ENCODE measurements around the gene LCN2. TPM values are rescaled to one million over a fixed set of nuclear protein-coding genes. Genes with fewer than 3 reads are reported as not detected.

The LCN2 gene
- total RNA-seq, 1 experiment from 2014 or later = 153 TPM

DNA sequence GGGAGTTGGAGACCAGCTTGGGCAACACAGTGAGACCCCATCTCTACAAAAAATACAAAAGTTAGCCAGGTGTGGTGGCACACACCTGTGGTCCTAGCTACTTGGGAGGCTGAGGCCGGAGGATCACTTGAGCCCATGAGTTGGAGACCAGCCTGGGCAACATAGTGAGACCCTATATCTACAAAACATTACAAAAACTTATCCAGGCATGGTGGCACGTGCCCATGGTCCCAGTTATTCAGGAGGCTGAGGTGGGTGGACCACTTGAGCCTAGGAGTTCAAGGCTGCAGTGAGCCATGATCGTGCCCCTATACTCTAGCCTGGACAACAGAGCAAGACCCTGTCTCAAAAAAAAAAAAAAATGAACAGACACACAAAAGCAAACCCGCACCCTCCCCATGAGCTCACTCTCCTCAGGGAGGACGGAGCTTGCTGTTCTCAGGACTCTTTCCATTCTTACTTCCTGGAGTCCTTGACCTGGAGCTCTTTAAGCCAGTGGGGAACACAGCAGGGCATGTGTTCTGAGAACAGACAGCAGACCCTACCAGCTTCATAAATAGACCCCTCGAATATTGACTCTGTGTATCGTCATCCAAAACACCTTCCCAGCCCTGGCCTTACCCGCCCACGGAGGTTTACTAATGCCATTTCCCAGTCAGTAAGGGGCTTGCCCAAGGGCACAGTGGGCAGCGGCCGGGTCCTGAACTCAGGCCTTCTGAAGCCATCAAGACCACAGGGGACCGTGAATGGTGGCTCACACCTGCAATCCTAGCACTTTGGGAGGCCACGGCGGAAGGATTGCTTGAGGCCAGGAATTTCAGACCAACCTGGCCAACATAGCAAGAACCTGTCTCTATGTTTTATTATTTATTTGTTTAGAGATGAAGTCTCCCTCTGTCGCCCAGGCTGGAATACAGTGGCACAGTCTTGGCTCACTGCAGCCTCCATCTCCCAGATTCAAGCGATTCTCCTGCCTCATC lies 32.9 kb upstream of the LCN2 start:
- BruUV-seq (replicated peaks) = no TSS peak
- H4K20me1 ChIP-seq (ENCODE audit: low read length) = no peaks in the 10 kb centered on the region
- no peak for ATAC-seq
- no peak overlapping the region for H3K4me2 ChIP-seq (ENCODE audit: low read length)
- H2AFZ ChIP-seq (ENCODE audit: low read length) = no peak overlapping the region
- intact Hi-C loops (cut with micrococcal nuclease) = no loop called here
- peaks cover 3% of the 10 kb centered on the region; the same call in 1 of the 2 replicates for H3K36me3 ChIP-seq (ENCODE audit: low read depth, low read length)
- H3K9me3 ChIP-seq (ENCODE audit: low read length) = no peaks in the 10 kb centered on the region
- no peaks in the 10 kb centered on the region for H3K9me2 ChIP-seq (replicated peaks; ENCODE audit: low read length)
- H3K9ac ChIP-seq (ENCODE audit: low read length) = no peak overlapping the region
- H3K4me3 ChIP-seq (ENCODE audit: low read length) = no peak overlapping the region
- DNase-seq = no peak
- POLR2A ChIA-PET (ENCODE audit: unreplicated experiment) = interaction anchor here (0.6 kb wide), 1 partner anchor 161 kb away, joined by 3 read pairs; no protein-coding TSS in a partner anchor
- no peak for TF ChIP-seq EZH2phosphoT487 (IDR thresholded peaks at IDR 0.05; ENCODE audit: borderline replicate concordance, low read length)
- TF ChIP-seq, protein P1, sequence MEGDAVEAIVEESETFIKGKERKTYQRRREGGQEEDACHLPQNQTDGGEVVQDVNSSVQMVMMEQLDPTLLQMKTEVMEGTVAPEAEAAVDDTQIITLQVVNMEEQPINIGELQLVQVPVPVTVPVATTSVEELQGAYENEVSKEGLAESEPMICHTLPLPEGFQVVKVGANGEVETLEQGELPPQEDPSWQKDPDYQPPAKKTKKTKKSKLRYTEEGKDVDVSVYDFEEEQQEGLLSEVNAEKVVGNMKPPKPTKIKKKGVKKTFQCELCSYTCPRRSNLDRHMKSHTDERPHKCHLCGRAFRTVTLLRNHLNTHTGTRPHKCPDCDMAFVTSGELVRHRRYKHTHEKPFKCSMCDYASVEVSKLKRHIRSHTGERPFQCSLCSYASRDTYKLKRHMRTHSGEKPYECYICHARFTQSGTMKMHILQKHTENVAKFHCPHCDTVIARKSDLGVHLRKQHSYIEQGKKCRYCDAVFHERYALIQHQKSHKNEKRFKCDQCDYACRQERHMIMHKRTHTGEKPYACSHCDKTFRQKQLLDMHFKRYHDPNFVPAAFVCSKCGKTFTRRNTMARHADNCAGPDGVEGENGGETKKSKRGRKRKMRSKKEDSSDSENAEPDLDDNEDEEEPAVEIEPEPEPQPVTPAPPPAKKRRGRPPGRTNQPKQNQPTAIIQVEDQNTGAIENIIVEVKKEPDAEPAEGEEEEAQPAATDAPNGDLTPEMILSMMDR (conservative IDR thresholded peaks at IDR 0.05; ENCODE audit: low read depth, low read length) = no peak
- H3K79me2 ChIP-seq (ENCODE audit: low read length) = no peaks in the 10 kb centered on the region
- no peaks in the 10 kb centered on the region for H3K27me3 ChIP-seq (ENCODE audit: low read length)
- H3K27ac ChIP-seq (ENCODE audit: low read length) = no peak overlapping the region
- H3K4me1 ChIP-seq (ENCODE audit: insufficient read depth, low read length) = peaks cover 6% of the 10 kb centered on the region
- no peaks in the 10 kb centered on the region for H3F3A ChIP-seq (ENCODE audit: low read length, unreplicated experiment)
- CTCF ChIA-PET = interaction anchor here (0.6 kb wide), 1 partner anchor 36 kb away, joined by 3 read pairs; no protein-coding TSS in a partner anchor

DNA sequence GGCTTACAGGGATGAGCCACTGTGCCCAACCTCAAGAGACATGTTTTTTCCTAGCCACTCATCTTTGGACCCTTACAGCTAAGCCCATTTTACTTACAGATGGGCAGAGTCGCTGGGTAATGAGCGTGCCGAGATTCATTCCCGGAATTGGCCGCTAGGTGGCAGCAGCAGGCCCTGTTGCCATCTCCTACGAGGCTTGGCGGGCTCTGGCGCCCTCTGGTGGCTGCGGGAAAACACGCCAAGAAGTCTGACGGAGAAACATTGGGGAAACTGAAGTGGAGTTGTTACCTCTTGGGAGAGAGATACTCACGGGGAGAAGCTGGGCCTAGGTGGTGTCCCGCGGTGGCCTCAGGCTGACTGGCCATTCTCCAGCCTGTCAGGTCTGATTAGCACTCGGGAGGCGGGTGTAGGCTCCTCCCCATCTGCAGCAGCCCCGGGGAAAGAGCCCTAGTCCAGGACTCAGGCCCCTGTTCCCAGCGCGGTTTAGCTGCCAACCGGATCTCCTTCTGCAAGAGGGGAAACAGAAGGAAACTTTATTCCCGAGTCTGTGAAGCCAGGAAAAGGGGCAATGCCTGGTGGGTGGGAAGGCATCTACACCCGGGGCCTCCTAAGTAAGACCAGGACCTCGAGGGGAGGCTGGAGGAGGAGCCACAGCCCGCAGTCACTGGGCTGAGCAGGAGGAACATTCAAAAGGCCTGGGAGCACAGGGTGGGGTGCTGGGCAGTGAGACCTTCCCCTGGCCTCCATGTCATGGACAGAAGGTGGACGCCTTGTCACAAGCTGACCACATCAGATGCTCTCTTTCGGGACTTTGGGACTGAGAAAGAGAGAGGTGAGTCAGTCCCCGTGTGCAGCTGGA lies 31.4 kb upstream of the LCN2 start:
- Histone ChIP-seq H3F3A (ENCODE audit: low read length, unreplicated experiment) (no peaks in the 10 kb centered on the region), H2AFZ (ENCODE audit: low read length) (no peak overlapping the region), H3K27ac (ENCODE audit: low read length) (peak overlapping the region; percentile 35; the same call in 1 of the 2 replicates), H3K4me2 (ENCODE audit: low read length) (peak overlapping the region; percentile 64), H3K9me3 (ENCODE audit: low read length) (no peaks in the 10 kb centered on the region), H3K36me3 (ENCODE audit: low read depth, low read length) (peaks cover 3% of the 10 kb centered on the region; the same call in 1 of the 2 replicates), H3K27me3 (ENCODE audit: low read length) (no peaks in the 10 kb centered on the region), H3K4me1 (ENCODE audit: insufficient read depth, low read length) (peaks cover 6% of the 10 kb centered on the region), H3K79me2 (ENCODE audit: low read length) (no peaks in the 10 kb centered on the region), H3K4me3 (ENCODE audit: low read length) (no peak overlapping the region), H4K20me1 (ENCODE audit: low read length) (no peaks in the 10 kb centered on the region), H3K9me2 (replicated peaks; ENCODE audit: low read length) (no peaks in the 10 kb centered on the region), H3K9ac (ENCODE audit: low read length) (no peak overlapping the region)
- ATAC-seq (peak; percentile 73), DNase-seq (peak; percentile 89)
- CTCF ChIA-PET = interaction anchor here (0.8 to 1.7 kb wide), 6 partner anchors 19 to 316 kb away, joined by 3 to 7 read pairs (median 4); partner anchors contain the start of gene EEIG1
- BruUV-seq (replicated peaks) = no TSS peak
- POLR2A ChIA-PET (ENCODE audit: unreplicated experiment) = no interaction called here
- TF ChIP-seq, protein P1 (conservative IDR thresholded peaks at IDR 0.05; ENCODE audit: low read depth, low read length) = peak; percentile 99
- TF ChIP-seq EZH2 (IDR thresholded peaks at IDR 0.05; ENCODE audit: low read length, unreplicated experiment) = no peak
- TF ChIP-seq EZH2phosphoT487 (IDR thresholded peaks at IDR 0.05; ENCODE audit: borderline replicate concordance, low read length) = no peak
- intact Hi-C loops (cut with micrococcal nuclease) = no loop called here

Measured in PC-3 (cell line).